IMR-90 (cell line): ENCODE data around the gene CCDC33.

Experiments used
- BHLHE40 ChIP-seq: fragments of 150-350 bp; IDR thresholded peaks from 2 replicates; pipeline ENCODE4 v1.6.1; 2016; ENCODE audit warnings: mild to moderate bottlenecking, low read depth, low read length
- CEBPB ChIP-seq: IDR thresholded peaks from 2 replicates; pipeline ENCODE4 v1.6.1; 2012; ENCODE audit warnings: low read depth, low read length, improper control_type of control experiment
- CHD1 ChIP-seq: IDR thresholded peaks from 2 replicates; pipeline ENCODE4 v1.6.1; 2012; ENCODE audit warnings: low read depth, low read length, improper control_type of control experiment
- CTCF ChIP-seq: conservative IDR thresholded peaks from 2 replicates; pipeline ENCODE4 v1.5.1; 2012; ENCODE audit warnings: mild to moderate bottlenecking, low read depth, low read length, improper control_type of control experiment
- ELK1 ChIP-seq: fragments of 150-350 bp; IDR thresholded peaks from 2 replicates; pipeline ENCODE4 v1.6.1; 2016; ENCODE audit warnings: low read depth, mild to moderate bottlenecking, low read length, moderate library complexity, borderline replicate concordance
- MAZ ChIP-seq: IDR thresholded peaks from 2 replicates; pipeline ENCODE4 v1.6.1; 2012; ENCODE audit warnings: low read depth, mild to moderate bottlenecking, low read length, improper control_type of control experiment, moderate library complexity, borderline replicate concordance
- MXI1 ChIP-seq: IDR thresholded peaks from 2 replicates; pipeline ENCODE4 v1.6.1; 2012; ENCODE audit warnings: low read depth, mild to moderate bottlenecking, low read length, moderate library complexity, borderline replicate concordance
- POLR2A ChIP-seq: IDR thresholded peaks from 2 replicates; pipeline ENCODE4 v1.6.1; 2012; ENCODE audit warnings: mild to moderate bottlenecking, low read depth, low read length
- RAD21 ChIP-seq: IDR thresholded peaks from 2 replicates; pipeline ENCODE4 v1.6.1; 2012; ENCODE audit warnings: low read length, improper control_type of control experiment
- RCOR1 ChIP-seq: IDR thresholded peaks from 2 replicates; pipeline ENCODE4 v1.6.1; 2012; ENCODE audit warnings: mild to moderate bottlenecking, low read length, improper control_type of control experiment; ENCODE audit not compliant: insufficient replicate concordance
- RFX5 ChIP-seq: IDR thresholded peaks from 2 replicates; pipeline ENCODE4 v1.8.0; 2012; ENCODE audit warnings: low read depth, mild to moderate bottlenecking, low read length, moderate library complexity
- SMC3 ChIP-seq: fragments of 150-350 bp; IDR thresholded peaks from 2 replicates; pipeline ENCODE4 v1.6.1; 2016; ENCODE audit warnings: low read depth, mild to moderate bottlenecking, antibody characterized with exemption, low read length, moderate library complexity
- USF2 ChIP-seq: fragments of 150-350 bp; IDR thresholded peaks from 2 replicates; pipeline ENCODE4 v1.6.1; 2017; ENCODE audit warnings: mild to moderate bottlenecking, antibody characterized with exemption, low read length, low read depth

GRCh38 chr15:74352393-74352910 lies 116.3 kb downstream of the CCDC33 start:
- TF ChIP-seq CTCF (no peak), USF2 (no peak), ELK1 (no peak), CHD1 (no peak), CEBPB (no peak), RAD21 (no peak), POLR2A (no peak), RFX5 (no peak), RCOR1 (no peak), MAZ (no peak), BHLHE40 (no peak), SMC3 (no peak), MXI1 (no peak)
